Astrocyte (in vitro differentiated cells and primary cell): ENCODE results near the gene NFE2L1. TPM values are rescaled to one million over a fixed set of nuclear protein-coding genes. Genes with fewer than 3 reads are reported as not detected.

ENCODE experiments used
- DNase-seq: peaks from one replicate; pipeline ENCODE4 v3.0.0-alpha.2; 2010; ENCODE audit warnings: low read depth
- FAIRE-seq: peaks from 2 replicates; lab custom pipeline; 2011; peaks lifted over from hg19 to GRCh38; lab: Jason Lieb, UNC
- H2AFZ ChIP-seq: 2 replicates; pipeline ENCODE4 v1.6.0; 2012; ENCODE audit warnings: low read depth, low read length, inconsistent platforms
- H3K27ac ChIP-seq: 2 replicates; pipeline ENCODE4 v1.5.1; 2011; ENCODE audit warnings: low read depth, low read length, inconsistent platforms
- H3K27me3 ChIP-seq: 2 replicates; pipeline ENCODE4 v1.6.0; 2011; ENCODE audit warnings: low read length, inconsistent platforms; ENCODE audit not compliant: insufficient read depth
- H3K36me3 ChIP-seq: 2 replicates; pipeline ENCODE4 v1.5.1; 2011; ENCODE audit warnings: low read length, inconsistent platforms; ENCODE audit not compliant: insufficient read depth
- H3K4me1 ChIP-seq: 2 replicates; pipeline ENCODE4 v1.5.1; 2011; ENCODE audit warnings: low read length, inconsistent platforms; ENCODE audit not compliant: insufficient read depth
- H3K4me2 ChIP-seq: 2 replicates; pipeline ENCODE4 v1.6.0; 2012; ENCODE audit warnings: low read length, inconsistent platforms
- H3K4me3 ChIP-seq: 2 replicates; pipeline ENCODE4 v1.5.1; 2011; ENCODE audit warnings: low read depth, mild to moderate bottlenecking, low read length, inconsistent platforms; ENCODE audit not compliant: insufficient read depth
- H3K79me2 ChIP-seq: 2 replicates; pipeline ENCODE4 v1.6.0; 2012; ENCODE audit warnings: mild to moderate bottlenecking, low read length, inconsistent platforms; ENCODE audit not compliant: insufficient read depth
- H3K9ac ChIP-seq: 2 replicates; pipeline ENCODE4 v1.6.0; 2012; ENCODE audit warnings: mild to moderate bottlenecking, low read length, inconsistent platforms
- H3K9me3 ChIP-seq: 2 replicates; pipeline ENCODE4 v1.5.1; 2012; ENCODE audit warnings: low read depth, mild to moderate bottlenecking, low read length, inconsistent platforms; ENCODE audit not compliant: insufficient read depth
- H4K20me1 ChIP-seq: 2 replicates; pipeline ENCODE4 v1.6.0; 2012; ENCODE audit warnings: low read length, inconsistent platforms; ENCODE audit not compliant: insufficient read depth
- H3K27ac Mint-ChIP-seq: one replicate; pipeline ENCODE4 v1.8.0; 2021; ENCODE audit warnings: mild to moderate bottlenecking, mixed read lengths; ENCODE audit not compliant: unreplicated experiment
- H3K27me3 Mint-ChIP-seq: one replicate; pipeline ENCODE4 v1.8.0; 2021; ENCODE audit warnings: low read depth, mixed read lengths; ENCODE audit not compliant: unreplicated experiment
- H3K36me3 Mint-ChIP-seq: one replicate; pipeline ENCODE4 v1.8.0; 2021; ENCODE audit warnings: low read depth, mixed read lengths; ENCODE audit not compliant: unreplicated experiment
- H3K4me1 Mint-ChIP-seq: one replicate; pipeline ENCODE4 v1.8.0; 2021; ENCODE audit warnings: low read depth, mixed read lengths; ENCODE audit not compliant: unreplicated experiment
- H3K4me3 Mint-ChIP-seq: one replicate; pipeline ENCODE4 v1.8.0; 2021; ENCODE audit warnings: mild to moderate bottlenecking, moderate library complexity, mixed read lengths; ENCODE audit not compliant: unreplicated experiment
- H3K9me3 Mint-ChIP-seq: one replicate; pipeline ENCODE4 v1.8.0; 2021; ENCODE audit warnings: mild to moderate bottlenecking, mixed read lengths; ENCODE audit not compliant: unreplicated experiment
- EZH2 ChIP-seq: IDR thresholded peaks from 2 replicates; pipeline ENCODE4 v1.6.1; 2012; ENCODE audit warnings: mild to moderate bottlenecking, low read length, inconsistent platforms; ENCODE audit not compliant: insufficient read depth
- total RNA-seq: library from RNA; stranded (reverse); gene quantifications from 2 replicates; pipeline ENCODE4 v1.2.1, GENCODE V29; 2021
- TF ChIP-seq, protein P1 (sequence below): IDR thresholded peaks from 2 replicates; pipeline ENCODE4 v1.5.1; 2011; ENCODE audit warnings: low read depth, mild to moderate bottlenecking, inconsistent platforms, low read length, moderate library complexity; ENCODE audit not compliant: insufficient read depth

Gene NFE2L1
- total RNA-seq, 1 donor from 2014 or later: 344 TPM

DNA sequence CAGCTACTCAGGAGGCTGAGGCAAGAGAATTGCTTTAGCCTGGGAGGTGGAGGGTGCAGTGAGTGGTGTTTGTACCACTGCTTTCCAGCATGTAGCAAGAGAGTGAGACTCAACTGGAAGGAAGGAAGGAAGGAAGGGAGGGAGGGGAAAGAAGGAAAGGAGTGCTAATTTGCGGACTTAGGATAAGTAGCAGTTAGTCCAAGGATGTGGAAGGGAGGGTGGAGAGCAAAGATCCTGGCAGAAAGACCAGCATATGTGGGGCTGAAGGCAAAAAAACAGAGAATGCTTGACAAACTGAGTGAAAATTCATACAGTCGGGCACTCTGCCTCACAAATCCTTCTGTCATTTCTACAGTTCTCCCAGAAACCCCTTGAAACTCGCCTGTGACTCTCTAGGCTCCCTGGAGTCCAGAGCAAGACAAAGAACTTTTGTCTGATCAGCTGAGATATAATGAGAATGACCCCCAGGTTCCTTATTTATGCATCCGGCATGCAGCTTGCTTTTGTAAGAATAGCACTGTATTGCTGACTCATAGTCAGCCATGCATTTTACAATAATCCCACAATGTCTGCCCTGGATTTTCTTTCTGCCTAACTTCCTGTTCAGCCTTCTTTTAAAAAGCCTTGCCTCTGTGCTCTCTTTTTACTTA is 45.8 kb upstream of the NFE2L1 start:
- no peaks in the 10 kb centered on the region for H4K20me1 ChIP-seq
- peaks cover 34% of the 10 kb centered on the region for H3K4me1 ChIP-seq
- H3K36me3 ChIP-seq: no peaks in the 10 kb centered on the region
- peak overlapping the region; percentile 69 for H2AFZ ChIP-seq
- no peaks in the 10 kb centered on the region for H3K36me3 Mint-ChIP-seq
- H3K27ac ChIP-seq: peak overlapping the region; percentile 95
- H3K27me3 Mint-ChIP-seq: no peaks in the 10 kb centered on the region
- DNase-seq: peak; percentile 87
- no peak for FAIRE-seq
- no peaks in the 10 kb centered on the region for H3K9me3 Mint-ChIP-seq
- peak overlapping the region; percentile 98 for H3K27ac Mint-ChIP-seq
- no peaks in the 10 kb centered on the region for H3K9me3 ChIP-seq
- peaks cover 34% of the 10 kb centered on the region for H3K4me1 Mint-ChIP-seq
- H3K4me3 Mint-ChIP-seq: peak overlapping the region; percentile 47
- H3K4me2 ChIP-seq: peak overlapping the region; percentile 67
- TF ChIP-seq, protein P1, sequence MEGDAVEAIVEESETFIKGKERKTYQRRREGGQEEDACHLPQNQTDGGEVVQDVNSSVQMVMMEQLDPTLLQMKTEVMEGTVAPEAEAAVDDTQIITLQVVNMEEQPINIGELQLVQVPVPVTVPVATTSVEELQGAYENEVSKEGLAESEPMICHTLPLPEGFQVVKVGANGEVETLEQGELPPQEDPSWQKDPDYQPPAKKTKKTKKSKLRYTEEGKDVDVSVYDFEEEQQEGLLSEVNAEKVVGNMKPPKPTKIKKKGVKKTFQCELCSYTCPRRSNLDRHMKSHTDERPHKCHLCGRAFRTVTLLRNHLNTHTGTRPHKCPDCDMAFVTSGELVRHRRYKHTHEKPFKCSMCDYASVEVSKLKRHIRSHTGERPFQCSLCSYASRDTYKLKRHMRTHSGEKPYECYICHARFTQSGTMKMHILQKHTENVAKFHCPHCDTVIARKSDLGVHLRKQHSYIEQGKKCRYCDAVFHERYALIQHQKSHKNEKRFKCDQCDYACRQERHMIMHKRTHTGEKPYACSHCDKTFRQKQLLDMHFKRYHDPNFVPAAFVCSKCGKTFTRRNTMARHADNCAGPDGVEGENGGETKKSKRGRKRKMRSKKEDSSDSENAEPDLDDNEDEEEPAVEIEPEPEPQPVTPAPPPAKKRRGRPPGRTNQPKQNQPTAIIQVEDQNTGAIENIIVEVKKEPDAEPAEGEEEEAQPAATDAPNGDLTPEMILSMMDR: no peak
- no peak for TF ChIP-seq EZH2
- peak overlapping the region; percentile 80 for H3K9ac ChIP-seq
- H3K27me3 ChIP-seq: no peaks in the 10 kb centered on the region
- H3K79me2 ChIP-seq: no peaks in the 10 kb centered on the region
- H3K4me3 ChIP-seq: no peak overlapping the region

DNA sequence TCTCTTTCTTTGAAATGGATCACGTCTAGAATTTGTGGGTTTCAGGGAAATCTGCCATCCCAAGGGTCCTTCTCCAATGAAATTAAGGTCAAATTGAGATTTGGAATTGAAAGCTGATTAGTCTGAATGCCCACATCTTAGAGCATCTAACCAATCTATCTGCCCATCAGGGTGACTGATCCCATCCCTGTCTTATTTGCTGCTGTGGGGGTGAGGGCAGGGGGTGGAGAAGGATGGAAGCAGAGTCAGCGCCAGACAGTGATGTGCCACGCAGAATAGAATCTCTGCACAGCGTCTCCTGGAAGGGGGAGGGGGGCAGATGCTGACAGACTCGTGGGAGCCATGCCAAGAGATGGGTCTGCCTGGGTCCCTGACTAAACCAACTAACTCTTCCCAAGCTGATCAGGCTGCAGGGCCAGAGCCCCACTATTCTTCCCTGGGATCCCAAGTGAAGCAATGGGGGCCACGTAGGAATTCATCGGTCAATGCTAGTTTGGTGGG is 45.2 kb upstream of the NFE2L1 start:
- TF ChIP-seq, protein P1: no peak
- TF ChIP-seq EZH2: no peak
- H2AFZ ChIP-seq: peak overlapping the region; percentile 69
- DNase-seq: no peak
- no peaks in the 10 kb centered on the region for H3K9me3 ChIP-seq
- no peaks in the 10 kb centered on the region for H3K36me3 ChIP-seq
- H3K27me3 ChIP-seq: no peaks in the 10 kb centered on the region
- Mint-ChIP-seq H3K9me3 (no peaks in the 10 kb centered on the region), H3K27ac (peak overlapping the region; percentile 98), H3K4me1 (peaks cover 34% of the 10 kb centered on the region), H3K36me3 (no peaks in the 10 kb centered on the region), H3K27me3 (no peaks in the 10 kb centered on the region), H3K4me3 (peak overlapping the region; percentile 47)
- no peak for FAIRE-seq
- H3K4me2 ChIP-seq: peak overlapping the region; percentile 67
- H3K4me1 ChIP-seq: peaks cover 34% of the 10 kb centered on the region
- peak overlapping the region; percentile 95 for H3K27ac ChIP-seq
- H3K79me2 ChIP-seq: no peaks in the 10 kb centered on the region
- no peaks in the 10 kb centered on the region for H4K20me1 ChIP-seq
- H3K4me3 ChIP-seq: no peak overlapping the region
- H3K9ac ChIP-seq: peak overlapping the region; percentile 80
